HL-60/S4 treated with retinoic acid at 250 ng/mL for 4 days and 3 days (cell line): ENCODE measurements around the gene ZNF74.
"Not testable (repeated sequence)": the region's sequence is repeated elsewhere in the genome, so short reads cannot be mapped to it uniquely, and the experiment has no call there.

Experiments
- in situ Hi-C: fragments of 300-500 bp; cut with MboI; formaldehyde crosslinking; loops from 2 replicates; pipeline ENCODE4 v1.7.0; 2022; ENCODE audit warnings: low sequenced_read_pairs

The ZNF74 gene

GRCh38 chr22:20441631-20442484 lies 47.9 kb downstream of the ZNF74 start:
- in situ Hi-C loops: no loop called here

- in situ Hi-C loops: no loop called here
Measured at GRCh38 chr22:20442485-20443284, 48.7 kb downstream of the ZNF74 start.

- in situ Hi-C loops: no loop called here
Measured at GRCh38 chr22:20444325-20444724, 50.4 kb downstream of the ZNF74 start.

- in situ Hi-C loops: no loop called here
Measured at GRCh38 chr22:20446383-20446970, 52.5 kb downstream of the ZNF74 start.

GRCh38 chr22:20448630-20449029 lies 54.7 kb downstream of the ZNF74 start:
- in situ Hi-C loops: no loop called here

GRCh38 chr22:20449819-20450550 lies 56.0 kb downstream of the ZNF74 start:
- in situ Hi-C loops: no loop called here

GRCh38 chr22:20450551-20450906 lies 56.6 kb downstream of the ZNF74 start:
- in situ Hi-C loops: no loop called here

- in situ Hi-C loops: not testable (repeated sequence)
Measured at GRCh38 chr22:20451129-20451778, 57.3 kb downstream of the ZNF74 start.

- in situ Hi-C loops: no loop called here
Measured at GRCh38 chr22:20451920-20452319, 58.0 kb downstream of the ZNF74 start.

- in situ Hi-C loops: no loop called here
Measured at GRCh38 chr22:20453222-20453621, 59.3 kb downstream of the ZNF74 start.

- in situ Hi-C loops: no loop called here
Measured at GRCh38 chr22:20455709-20456063, 61.7 kb downstream of the ZNF74 start.

GRCh38 chr22:20456064-20456721 lies 62.2 kb downstream of the ZNF74 start:
- in situ Hi-C loops: no loop called here

- in situ Hi-C loops: no loop called here
Measured at GRCh38 chr22:20456722-20457076, 62.7 kb downstream of the ZNF74 start.

- in situ Hi-C loops: no loop called here
Measured at GRCh38 chr22:20457506-20458240, 63.7 kb downstream of the ZNF74 start.
